Measurements from ENCODE around the gene ABHD12.
"Not testable (repeated sequence)": the region's sequence is repeated elsewhere in the genome, so short reads cannot be mapped to it uniquely, and the experiment has no call there.

ABHD12 gene

DNA sequence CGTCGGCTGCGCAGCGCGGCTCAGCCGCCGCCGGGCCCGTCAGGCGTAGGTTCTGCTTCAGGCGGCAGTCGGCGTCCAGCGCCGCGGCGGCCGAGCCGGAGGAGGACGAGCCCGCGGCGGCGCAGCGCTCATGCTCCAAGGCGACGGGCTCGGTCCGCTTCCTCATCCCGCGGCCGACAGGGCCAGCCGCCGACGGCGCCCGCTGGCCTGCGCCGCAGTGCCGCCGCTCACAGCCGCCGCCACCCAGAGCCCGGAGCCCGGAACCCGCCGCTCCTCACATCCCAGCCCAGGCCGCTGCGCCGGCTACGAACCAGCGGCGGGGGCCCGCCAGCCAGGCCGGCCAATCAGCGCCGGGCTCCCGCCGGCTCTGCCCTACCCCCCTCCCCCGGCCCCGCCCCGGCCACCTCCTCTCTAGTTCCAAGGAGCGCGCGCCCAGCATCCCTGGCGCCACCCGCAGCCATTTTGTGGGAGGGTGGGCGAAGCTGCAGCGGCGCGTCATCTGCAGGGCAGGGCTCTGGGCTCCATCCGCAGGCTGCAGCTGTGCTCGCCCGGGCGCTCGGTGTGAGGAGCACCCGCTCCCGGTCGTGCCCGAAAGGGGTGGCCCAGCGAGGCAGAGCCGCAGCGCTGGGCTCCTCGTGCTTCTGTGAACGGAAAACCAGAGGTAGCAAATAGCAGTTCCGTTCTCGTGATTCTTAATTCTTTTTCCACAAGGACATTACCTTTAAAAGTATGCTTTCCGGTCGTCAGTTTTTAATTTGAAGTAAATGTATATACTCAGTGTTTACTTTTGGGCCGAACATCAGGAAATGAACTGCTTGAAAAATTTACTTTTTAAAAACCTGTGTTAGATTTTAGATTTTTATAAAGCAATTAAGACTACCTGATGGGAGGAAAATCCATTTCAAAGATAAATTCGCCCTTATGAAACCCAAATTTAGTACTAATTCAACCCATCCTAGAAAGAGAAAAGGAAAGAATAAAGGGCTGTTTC, at the start of gene ABHD12:
Gene ABHD12 (minus strand): TSS at position 298 of the 991 bp plus-strand sequence. CDS start 132 bp downstream, at position 166.
- DNase-seq (ENCODE audit: low read depth in 2 of 2): peak; percentile 88 to 90

- no peak for DNase-seq (ENCODE audit: low read depth in 2 of 2)
These were observed 48.7 kb upstream of the ABHD12 start for GRCh38 chr20:25439328-25439727.

- no peak for DNase-seq (ENCODE audit: low read depth in 2 of 2)
These were observed 46.5 kb upstream of the ABHD12 start for GRCh38 chr20:25437153-25437581.

DNA sequence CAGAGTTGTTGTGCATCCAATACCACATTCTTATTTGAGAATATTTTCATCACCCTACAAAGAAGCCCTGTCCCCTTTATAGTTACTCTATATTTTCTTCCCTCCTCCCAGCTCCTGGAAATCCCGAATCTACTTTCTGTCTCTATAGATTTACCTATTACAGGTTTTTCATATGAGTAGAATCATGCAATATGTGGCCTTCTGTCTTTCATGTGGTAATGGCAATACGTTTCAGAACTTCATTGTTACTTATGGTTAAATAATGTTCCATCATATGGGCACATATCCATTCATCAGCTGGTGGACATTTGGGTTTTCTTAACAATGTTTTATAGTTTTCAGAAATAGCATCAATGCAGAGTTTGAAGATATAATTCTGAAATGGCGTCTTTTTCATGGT, 33.9 kb upstream of the ABHD12 start:
- DNase-seq (ENCODE audit: low read depth in 2 of 2): no peak

GRCh38 chr20:25422032-25422431, 31.4 kb upstream of the ABHD12 start:
- DNase-seq (ENCODE audit: low read depth in 2 of 2): no peak

DNA sequence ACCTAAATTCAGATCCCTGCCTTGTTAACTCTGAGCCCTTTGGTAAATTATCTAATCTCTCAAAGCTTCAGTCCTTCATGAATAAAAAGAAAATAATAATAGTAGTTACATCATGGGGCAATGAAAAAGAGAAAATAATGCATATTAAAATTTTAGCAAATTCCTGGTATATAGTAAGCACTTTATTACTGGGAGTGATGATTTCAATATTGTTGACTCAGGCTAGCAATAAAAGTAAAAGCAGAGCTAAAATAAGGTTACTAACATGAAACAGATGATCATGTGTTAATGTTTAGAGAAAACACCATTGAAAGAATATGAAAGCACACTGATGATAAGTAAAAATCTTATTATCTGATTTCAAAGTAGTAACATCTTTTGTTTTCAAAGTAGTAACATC, 30.5 kb upstream of the ABHD12 start:
- no peak for DNase-seq (ENCODE audit: low read depth in 2 of 2)

- no peak for DNase-seq (ENCODE audit: low read depth in 2 of 2)
These were observed 28.1 kb upstream of the ABHD12 start for GRCh38 chr20:25418776-25419175.

- no peak for DNase-seq (ENCODE audit: low read depth in 2 of 2)
These were observed 18.3 kb upstream of the ABHD12 start for GRCh38 chr20:25408890-25409289.

GRCh38 chr20:25408170-25408547, 17.5 kb upstream of the ABHD12 start:
- DNase-seq (ENCODE audit: low read depth in 2 of 2): no peak

DNA sequence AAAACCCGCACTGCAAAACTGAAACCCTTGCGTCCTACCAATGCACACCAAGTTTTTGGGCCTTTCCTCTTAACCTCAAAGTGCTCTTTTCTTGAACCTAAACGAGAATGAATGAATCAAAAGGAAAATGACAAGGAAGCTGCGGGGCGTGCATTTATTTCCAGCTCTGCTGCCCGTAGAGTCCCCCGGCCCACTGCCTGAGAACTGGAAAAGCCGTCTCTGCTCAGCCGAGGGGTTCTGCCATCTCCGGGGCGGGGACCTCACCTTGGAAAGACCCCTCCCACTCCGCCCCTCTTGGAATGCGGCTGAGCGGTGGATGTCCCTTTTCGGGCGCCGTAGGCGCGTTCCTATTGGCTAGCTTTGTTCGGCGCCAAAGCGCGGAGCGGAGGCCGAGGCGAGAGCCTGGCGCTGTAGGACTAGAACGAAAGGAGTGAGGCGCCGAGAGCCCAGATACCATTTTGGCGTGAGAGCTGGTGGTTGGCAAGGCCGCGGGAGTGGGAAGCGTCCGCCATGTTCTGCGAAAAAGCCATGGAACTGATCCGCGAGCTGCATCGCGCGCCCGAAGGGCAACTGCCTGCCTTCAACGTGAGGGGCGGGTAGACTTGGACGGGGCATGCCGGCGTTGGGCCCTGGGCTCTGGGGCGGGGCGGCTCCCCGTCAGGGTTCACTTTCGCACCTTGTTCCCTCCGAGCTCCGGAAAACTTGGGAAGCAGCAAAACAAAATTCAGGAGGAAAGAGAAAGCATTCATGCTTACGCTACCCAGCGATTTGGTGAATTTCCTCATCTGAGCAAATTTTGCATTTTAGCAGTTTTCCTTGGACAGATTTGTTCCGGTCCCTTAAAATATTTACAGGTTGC, 16.9 kb upstream of the ABHD12 start, which contains the start of gene GINS1:
Gene GINS1 (plus strand): TSS at position 363 of the 859 bp plus-strand sequence. CDS start 148 bp downstream, at position 511.
- peak; percentile 40 to 57 for DNase-seq (ENCODE audit: low read depth in 2 of 2)

DNA sequence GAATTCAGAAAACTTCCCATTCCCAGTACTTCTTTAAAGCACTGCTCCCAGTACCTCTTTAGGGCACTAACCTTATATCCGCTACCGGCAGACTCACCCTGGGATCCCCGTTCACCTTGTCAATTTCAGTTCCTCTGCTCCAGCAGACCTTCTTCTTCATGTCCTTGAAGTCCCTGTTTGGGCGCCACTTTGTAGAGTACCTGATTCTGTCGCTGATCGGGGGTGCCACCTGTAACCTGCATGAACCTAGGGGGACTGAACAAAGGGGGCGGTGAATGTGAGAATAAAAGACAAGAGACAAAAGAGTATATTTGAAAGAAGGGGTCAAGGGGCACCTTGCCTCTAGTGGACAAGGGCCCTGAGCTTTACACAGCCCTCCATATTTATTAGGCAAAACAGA, 11.9 kb upstream of the ABHD12 start:
- no peak for DNase-seq (ENCODE audit: low read depth in 2 of 2)

DNA sequence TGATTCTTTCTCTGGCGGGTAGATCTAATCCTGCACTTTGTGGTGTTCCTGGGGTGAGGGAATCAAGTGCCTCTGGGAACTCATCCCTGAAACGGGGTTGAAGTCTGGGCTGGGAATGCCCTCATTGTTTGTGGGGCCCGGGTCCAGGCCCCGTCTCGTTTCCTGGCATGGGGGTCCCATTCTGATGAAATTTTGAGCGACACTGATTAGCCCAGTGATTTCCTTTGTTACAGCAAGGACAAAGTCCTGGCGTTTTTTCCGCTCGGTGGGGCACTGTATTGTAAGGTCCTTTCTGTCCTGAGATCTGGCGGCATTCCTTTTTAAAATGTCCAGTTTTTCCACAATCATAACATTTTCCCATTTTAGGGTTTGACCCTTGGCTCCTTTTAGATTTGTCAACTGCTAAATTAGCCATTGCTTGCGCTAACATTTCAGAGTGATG, 9.7 kb upstream of the ABHD12 start:
- not testable (repeated sequence) for DNase-seq (ENCODE audit: low read depth in 2 of 2)

DNA sequence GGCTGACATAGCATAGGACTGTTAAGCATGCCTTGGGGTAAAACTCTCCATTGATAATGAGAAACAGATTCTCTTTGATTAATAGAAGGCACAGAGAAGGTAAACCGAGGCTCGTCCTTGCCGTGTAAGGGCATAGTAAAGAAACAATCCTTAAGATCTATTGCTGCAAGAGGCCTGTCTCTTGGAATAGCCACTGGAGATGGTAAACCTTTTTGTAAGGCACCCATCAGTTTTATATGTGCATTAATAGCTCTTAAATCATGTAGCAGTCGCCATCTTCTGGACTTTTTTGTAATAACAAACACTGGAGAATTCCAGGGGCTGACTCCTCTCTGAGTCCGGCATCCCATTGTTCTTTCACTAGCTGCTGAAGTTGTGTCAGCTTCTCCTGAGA, 8.4 kb upstream of the ABHD12 start:
- DNase-seq (ENCODE audit: low read depth in 2 of 2): no peak

DNA sequence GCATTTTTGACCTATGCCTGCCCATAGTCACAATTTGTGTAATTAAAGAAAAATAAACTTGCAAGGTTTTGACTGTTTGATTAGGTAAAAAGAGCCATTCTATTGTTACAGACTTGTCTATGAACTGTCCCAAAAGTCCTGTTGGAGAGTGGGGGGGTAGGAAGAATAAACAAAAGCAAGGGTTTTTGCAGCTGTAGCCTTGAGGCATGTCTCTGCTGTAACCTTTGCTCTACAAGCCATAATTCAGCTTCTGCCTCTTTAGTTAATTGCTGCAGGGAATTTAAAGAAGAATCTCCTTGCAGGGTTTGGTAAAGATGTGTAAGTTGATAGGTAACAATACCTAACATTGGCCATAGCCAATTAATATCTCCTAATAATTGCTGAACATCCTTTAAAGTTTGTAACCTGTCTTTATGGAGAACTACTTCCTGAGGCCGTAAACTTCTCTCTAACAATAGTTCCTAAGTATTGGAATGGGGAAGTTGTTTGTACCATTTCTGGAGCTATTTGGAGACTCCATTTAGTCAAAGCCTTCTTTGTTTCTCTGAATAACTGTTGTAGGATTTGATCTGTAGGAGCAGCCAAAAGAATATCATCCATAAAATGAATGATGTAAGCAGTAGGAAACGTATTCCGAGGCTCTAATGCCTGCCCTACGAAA, 7.9 kb upstream of the ABHD12 start:
- DNase-seq (ENCODE audit: low read depth in 2 of 2): no peak

DNA sequence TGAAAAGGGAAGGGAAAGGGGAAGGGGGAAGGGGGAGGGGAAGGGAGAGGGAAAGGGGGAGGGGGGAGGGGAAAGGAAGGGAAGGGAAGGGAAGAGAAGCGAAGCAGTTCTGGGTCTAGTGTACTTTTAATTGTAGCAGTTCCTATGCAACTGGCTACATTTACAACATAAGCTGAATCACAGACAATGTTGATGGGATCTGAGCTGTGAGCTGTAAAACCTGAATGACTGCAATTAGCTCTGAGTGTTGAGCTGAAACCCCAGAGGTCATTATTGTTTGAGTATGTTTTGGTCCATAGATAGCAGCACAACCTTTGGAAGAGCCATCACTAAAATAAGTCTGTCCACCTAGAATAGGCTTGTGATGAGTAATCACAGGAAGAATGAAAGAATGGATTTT, 7.2 kb upstream of the ABHD12 start:
- no peak for DNase-seq (ENCODE audit: low read depth in 2 of 2)

GRCh38 chr20:25397096-25397495, 6.5 kb upstream of the ABHD12 start:
- DNase-seq (ENCODE audit: low read depth in 2 of 2): no peak

DNA sequence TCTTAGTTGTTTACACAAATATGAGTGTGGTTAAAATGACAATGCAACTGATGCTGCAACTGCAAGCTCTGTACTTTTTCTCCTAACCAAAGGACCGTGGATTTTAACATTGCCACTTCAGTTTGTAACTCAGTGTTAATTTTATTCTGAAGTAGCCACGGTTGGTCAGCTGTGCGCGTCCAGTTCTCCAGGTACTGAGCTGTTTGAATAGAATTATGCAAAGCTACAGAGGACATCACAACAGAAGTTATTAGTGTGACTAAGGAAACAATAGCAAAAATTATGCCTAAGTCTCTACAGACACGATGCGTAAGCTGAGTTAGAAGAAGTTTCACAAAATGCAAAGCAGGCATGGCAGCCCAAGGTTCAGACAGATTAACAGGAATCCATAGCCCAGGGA, 4.4 kb upstream of the ABHD12 start:
- DNase-seq (ENCODE audit: low read depth in 2 of 2): no peak

- DNase-seq (ENCODE audit: low read depth in 2 of 2): no peak
These were observed 3.6 kb upstream of the ABHD12 start for GRCh38 chr20:25394276-25394675.

DNA sequence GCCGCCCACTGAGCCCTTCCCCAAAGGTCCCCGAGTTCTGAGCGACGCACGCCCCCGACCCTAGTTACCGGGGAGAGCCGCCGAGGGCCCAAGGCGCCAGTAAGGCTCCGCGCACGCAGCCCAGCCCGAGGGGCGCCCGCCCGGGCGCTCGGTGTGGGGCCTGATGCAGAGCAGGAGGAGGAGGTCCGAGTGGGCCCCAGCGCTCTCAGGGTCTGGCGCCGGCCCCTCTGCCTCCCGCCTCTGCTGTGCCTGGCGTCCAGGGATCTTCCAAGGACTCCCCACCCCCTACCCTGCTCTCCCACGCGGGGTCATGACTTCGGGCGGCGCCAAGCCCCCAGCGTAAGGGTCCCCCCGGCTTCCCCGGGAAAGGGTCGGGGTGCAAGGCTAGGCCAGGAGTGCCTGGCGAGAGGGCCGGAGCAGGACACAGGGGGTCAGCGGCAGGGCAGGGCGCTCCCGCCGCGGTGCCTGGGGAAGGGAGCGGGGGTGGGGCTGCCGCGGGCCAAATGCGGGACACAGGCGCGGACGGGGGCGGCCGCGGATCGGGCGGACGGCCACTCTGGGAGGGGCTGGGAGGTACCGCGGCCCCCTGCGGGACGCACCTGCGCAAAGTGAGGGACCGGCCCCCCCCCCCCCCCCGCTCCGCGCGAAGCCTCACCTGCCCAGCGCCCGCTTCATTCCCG, 637 bp downstream of the ABHD12 start:
- DNase-seq (ENCODE audit: low read depth in 2 of 2): no peak

- DNase-seq (ENCODE audit: low read depth in 2 of 2): no peak
These were observed 1.2 kb downstream of the ABHD12 start for GRCh38 chr20:25389401-25389857.

Data from activated CD8-positive, alpha-beta memory T cell treated with anti-CD3 and anti-CD28 coated beads for 4 hours (primary cell).